GM19467 (cell line): ENCODE data around the gene GSTO2.

Experiments used
- ATAC-seq: cut with Tn5 transposase; IDR thresholded peaks from one replicate; pipeline ENCODE4 v1.9.1; 2021; ENCODE audit warnings: mild to moderate bottlenecking, moderate library complexity; ENCODE audit not compliant: unreplicated experiment

GSTO2 gene

DNA sequence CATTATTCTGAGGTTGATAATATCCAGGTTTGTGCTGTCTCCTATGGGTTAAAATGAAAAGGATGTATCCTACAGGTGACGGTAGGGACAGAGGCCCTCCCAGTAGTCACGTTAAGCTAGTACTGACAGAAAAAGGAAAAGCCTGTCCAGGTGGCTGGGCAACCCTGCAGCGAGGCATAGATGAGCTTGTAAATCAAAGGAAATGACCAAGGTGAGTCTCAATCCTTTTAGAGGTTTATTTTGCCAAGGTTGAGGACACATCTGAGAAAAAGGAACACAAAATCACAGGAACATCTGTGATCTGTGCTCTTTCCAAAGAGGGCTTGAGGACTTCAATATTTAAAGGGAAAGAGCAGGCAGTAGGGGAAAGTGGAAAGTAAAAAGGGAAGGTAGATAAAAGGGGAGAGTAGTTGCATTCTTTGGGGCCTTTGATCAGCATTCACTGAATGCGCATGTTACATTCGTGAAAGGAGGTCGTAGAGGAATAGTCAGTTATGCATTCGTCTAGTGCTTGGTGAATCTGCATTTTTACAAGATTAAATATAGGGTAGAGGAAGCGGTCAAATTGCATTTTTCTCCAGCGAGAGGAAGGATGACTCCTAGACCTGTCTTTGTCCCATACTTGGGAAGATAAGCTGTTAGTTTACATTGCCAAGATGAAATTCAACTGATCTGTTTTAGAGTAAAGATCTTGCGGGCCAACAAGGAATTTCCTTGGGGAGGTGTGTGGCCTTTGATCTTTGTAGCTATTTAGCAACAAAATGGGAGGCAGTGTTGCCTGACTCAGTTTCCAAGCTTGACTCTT, 15.2 kb upstream of the GSTO2 start:
- ATAC-seq: no peak

DNA sequence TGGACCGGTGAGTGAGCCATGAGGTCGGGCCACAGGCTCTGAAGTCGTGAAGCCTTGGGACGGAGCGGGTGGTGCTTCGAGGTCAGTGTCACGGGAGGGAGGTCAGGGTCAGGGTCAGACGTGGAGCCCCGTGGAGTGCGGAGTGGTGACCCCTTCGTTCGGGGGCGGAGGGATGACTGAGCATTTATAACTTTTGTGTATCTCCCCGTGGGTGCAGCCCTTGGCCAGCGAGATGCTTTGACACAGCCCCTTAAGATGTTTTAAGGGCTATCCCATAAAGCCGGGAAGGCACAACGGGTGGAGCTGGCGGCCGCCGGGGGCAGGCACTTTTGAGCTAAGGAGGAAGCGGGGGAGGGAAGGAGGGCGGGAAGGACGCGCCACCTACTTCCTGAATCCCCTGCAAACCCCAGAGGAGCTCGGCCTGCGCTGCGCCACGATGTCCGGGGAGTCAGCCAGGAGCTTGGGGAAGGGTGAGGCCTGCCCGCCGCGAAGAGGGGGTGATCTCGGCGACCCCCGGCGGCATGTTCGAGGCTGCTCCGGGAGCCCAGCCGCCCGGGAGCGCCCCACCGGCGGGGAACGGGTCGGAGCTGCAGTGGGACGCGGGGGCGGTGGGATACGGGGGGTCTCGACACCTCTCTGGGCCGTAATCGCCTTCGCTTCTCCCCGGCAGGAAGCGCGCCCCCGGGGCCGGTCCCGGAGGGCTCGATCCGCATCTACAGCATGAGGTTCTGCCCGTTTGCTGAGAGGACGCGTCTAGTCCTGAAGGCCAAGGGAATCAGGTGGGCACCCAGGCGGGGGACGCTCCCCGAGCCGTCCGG, 14.3 kb upstream of the GSTO2 start, which contains the start of gene GSTO1:
TSS of gene GSTO1 (plus strand) at position 400 of the 818 bp plus-strand sequence. CDS start at position 437, 37 bp downstream.
- ATAC-seq: peak; percentile 66

DNA sequence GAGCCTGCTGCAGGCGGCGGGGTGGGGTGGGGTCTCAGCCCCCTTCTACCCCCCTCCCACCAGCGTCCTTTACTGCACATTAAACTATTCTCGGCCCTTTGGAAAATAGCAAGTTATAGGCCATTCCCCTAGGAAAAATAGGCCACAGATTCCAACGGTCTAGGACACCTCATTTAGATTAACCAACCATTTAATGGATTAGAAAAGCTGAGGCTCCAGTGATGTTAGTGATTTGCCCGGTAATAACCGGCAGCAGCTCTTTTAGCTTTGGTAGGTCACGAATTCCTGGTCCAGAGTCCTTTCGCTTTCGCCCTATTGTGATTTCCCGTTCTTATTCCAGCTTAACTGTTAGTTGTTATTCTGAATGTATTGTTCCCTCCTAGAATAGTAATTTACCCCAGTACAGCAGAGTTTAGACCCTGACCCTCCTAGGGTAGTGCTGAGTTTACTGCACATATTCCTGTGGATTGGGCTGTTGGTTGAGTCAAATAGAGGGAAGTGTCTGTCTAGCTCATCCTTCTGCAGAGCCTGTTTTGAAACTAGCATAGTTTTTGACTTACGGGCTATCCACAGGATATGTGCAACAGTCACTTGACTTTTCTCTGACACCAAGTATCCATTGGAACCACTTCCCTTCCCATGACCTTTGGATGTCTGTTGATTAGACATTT, 13.5 kb upstream of the GSTO2 start:
- ATAC-seq: no peak

DNA sequence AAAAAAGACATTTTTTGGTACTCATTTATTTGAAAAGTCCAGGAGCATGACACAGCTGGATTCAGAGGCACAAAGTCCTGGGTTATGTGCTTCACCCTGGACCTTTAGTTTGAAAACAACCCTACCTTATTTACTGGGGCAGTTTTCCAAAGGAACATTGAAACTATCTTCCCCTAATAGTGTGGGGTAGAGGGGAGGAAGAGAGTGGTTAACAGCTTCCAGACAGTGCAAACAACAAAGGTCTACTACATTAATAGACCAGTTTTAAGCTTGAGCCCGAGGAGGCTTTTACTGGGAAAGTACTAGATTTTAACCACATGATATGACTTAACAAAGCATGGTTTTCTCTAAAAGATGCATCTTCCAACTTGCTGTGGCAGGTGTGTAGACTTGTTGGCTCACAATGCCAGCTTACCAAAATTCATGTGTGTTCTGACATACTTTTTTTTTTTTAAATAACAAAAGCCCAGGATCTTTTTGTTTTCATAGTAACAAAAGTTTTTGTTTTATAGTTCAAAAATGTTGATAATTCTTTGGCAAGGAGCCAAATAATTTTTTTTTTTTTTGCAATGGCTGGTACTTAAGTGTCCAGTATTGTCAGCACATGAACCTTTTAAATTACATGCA, 12.5 kb upstream of the GSTO2 start:
- ATAC-seq: no peak

DNA sequence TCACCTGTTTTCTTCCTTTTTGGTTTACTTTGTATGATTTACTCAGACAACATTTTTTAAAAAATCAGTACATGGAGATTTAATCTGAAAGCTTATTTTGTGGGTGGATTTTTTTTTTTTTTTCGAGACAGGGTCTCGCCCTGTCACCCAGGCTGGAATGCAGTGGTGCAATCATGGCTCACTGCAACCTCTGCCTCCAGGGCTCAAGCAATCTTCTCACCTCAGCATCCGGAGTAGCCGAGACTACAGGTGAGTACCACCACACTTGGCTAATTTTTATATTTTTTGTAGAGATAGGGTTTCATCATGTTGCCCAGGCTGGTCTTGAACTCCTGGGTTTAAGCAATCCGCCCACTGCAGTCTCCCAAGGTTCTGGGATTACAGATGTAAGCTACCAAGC, 11.7 kb upstream of the GSTO2 start:
- ATAC-seq: no peak

DNA sequence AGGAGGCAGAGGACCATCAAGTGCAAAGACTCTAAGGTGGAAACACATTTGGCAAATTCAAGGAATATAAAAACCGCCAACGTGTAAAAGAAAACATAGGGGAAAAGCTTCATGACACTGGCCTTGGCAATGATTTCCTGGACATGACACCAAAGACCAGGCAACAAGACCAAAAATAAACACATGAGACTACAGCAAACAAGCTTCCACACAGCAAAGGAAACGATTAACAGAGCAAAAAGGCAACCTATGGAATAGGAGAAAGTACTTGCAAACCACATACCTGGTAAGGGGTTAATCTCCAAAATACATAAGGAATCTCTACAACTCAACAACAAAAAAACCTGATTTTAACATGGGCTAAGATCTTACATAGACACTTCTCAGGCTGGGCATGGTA, 10.8 kb upstream of the GSTO2 start:
- ATAC-seq: no peak

DNA sequence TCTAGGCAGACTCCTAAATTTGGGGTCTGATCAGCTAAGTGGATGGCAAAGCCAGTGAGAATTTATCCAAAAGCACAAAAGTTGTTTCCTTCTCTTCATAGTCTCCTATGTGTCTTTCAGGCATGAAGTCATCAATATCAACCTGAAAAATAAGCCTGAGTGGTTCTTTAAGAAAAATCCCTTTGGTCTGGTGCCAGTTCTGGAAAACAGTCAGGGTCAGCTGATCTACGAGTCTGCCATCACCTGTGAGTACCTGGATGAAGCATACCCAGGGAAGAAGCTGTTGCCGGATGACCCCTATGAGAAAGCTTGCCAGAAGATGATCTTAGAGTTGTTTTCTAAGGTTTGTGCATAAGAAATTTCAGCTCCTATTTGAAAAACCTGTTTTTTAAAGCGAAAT, 9.5 kb upstream of the GSTO2 start:
- ATAC-seq: no peak

DNA sequence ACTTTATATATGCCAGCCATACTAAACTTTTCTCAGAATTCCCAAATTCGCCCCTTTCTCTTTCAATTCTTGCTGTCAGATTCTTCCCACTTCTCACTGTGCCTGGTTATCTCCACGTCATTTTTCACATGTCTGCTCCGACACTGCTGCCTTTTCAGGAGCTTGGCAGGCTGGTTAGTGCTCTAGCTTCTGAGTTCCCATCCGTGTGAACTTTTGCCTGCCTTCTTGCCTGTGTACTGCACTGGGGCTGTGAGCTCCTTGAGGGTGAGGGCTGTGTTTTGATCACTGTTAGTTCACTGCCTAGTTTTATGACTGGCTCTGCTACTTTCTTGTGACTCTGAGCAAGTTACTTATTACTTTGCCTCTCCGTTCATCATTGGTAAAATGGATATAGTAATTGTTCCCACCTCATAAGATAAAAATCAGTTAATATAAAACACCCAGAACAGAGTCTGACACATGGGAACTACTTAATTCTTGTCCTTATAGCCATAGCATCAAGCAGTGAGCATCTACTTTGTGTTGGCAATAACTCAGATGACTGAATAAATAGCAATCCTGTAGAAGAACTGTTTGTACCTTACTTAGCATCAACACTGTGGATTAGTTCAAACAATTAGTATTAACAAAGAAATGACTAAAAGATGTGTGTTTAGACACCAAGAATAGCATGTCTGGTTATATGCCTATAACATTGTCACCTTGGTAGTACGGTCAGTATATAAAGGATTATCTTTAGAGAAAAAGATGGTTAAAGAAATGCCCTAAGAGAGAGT, 8.8 kb upstream of the GSTO2 start:
- no peak for ATAC-seq

DNA sequence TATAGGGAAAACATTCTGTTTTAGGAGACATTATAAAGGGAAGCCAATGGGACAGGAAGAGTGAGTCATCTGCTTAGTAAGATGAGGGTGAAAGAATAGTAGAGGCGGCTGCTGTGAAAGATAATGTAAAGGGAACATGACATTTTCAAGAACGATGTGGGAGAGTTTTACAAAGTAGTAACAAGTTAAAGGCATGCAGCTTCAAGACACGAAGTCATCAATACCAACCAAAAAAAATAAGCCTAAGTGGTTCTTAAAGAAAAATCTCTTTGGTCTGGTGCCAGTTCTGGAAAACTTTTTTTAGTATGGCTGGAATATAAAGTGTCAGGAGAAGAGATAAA, 8.2 kb upstream of the GSTO2 start:
- ATAC-seq: no peak

DNA sequence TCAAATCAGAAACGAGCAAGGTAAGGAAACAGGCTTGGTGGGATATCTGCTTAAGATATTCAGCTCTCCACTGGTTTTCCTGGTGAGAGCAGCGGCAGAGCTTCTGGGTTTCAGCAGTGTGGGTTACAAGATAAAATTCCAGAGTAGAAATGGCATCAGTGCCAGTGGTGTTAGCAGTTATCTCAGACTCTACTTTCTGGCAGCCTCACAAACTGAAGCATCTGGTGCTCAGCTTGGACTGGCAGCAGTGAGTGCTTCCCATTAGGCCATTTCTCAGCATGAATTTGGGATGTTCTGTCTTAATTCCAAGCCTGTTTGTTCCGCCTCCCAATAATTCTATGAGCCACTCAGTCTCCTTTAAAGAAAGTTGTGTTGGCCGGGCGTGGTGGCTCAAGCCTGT, 6.9 kb upstream of the GSTO2 start:
- ATAC-seq: no peak

DNA sequence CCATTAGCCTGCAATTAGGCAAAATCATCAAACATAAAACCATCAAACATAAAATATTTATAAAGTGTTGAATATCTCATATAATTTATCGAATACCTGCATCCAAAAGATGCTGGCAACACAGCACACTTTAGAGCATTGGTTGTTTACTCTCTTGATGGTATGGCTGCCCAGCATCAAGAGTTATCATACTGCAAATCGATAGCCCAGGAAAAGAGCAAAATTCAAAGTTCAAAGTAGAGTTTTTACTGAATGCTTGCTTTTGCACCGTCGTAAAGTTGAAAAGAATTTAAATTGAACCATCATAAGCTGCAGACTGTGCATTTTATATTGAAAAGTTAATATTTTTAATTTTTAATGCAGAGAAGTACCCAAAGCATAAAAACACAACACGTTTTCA, 4.2 kb upstream of the GSTO2 start:
- ATAC-seq: no peak

DNA sequence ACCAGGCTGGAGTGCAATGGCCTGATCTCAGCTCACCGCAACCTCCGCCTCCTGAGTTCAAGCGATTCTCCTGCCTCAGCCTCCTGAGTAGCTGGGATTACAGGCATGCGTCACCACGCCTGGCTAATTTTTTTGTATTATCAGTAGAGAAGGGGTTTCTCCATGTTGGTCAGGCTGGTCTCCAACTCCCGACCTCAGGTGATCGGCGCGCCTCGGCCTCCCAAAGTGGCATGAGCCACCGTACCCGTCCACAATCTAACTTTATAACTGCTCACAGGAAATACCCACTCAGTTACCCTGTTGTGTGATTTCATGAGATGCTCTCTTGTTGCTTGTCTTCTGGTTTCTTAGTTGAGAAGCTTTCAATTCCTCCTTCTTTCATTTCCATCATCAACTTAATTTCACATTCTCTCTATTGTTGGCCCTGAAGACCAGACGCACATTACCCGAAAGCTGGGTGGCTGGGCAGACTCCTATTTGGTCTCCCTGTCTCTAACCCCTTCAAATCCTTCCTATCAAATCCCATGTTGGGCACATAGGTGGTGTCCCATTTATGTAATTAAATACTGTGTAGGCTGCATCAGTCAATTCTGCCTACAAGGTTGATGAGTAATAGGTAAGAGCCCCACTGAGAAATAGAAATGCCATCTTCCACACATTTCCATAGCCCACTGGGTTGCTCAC, 1.1 kb upstream of the GSTO2 start:
- no peak for ATAC-seq

DNA sequence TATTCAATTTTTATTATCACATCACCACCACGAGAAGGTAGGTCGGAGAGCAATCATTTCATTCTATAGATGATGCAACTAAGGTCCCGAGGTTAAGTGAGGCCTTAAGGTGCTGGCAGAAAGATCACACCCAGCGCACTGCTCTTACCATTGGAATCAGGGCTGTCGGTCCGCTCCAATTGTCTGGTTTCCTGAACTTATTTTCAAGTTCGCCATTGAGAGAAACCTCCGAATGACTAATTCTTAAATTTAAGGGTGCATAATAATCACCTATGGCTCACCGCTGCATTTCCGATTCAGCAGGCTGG, 625 bp upstream of the GSTO2 start:
- no peak for ATAC-seq

DNA sequence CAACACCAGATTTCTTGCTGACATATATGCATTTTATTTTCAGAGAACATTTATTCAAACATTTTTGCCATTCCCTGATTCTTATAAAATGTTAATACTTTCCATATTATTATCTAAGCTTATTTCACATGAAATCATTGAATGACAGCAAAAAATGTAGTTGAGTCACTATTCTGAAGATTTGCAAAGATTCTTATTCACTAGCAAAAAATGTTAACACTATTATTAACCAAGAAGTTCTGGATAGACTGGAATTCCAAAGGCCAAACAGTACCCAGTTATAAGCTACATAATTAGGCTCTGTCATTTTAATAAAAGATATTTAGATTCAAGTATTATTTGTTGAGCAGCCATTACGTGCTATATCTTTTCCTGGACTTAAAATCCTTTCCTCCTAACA, 4.3 kb downstream of the GSTO2 start:
- ATAC-seq: no peak

DNA sequence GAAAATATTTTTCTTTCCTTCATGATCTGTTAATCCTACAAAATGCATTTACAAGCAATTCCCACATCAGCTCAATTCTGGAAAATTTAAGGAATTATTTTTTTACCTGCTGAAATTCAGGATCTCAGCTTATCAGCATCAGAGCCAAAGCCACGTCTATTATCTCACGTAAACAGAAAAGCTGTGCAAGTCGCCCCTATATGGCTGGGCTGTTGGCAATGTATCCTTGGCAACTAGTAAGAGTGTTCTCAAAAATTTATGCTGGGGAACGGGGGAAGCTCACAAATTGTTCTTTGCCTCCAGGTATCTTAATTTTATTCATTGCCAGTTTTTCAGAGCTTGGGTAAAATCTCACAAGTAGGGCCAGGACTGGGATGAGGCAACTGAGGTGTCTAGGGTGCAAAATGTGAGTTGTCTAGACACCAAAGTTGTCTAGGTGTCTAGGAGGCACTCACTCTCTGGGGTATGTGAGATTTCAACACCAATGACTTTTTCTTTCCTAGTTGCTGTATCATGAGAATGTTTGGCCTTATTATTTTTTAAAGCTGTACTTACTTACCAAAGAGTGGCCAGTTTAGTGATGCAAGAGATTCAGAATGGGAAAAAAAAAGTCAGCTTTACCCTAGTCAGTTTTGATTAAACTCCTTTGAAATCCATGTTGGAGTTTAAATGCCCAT, 5.1 kb downstream of the GSTO2 start:
- ATAC-seq: no peak

DNA sequence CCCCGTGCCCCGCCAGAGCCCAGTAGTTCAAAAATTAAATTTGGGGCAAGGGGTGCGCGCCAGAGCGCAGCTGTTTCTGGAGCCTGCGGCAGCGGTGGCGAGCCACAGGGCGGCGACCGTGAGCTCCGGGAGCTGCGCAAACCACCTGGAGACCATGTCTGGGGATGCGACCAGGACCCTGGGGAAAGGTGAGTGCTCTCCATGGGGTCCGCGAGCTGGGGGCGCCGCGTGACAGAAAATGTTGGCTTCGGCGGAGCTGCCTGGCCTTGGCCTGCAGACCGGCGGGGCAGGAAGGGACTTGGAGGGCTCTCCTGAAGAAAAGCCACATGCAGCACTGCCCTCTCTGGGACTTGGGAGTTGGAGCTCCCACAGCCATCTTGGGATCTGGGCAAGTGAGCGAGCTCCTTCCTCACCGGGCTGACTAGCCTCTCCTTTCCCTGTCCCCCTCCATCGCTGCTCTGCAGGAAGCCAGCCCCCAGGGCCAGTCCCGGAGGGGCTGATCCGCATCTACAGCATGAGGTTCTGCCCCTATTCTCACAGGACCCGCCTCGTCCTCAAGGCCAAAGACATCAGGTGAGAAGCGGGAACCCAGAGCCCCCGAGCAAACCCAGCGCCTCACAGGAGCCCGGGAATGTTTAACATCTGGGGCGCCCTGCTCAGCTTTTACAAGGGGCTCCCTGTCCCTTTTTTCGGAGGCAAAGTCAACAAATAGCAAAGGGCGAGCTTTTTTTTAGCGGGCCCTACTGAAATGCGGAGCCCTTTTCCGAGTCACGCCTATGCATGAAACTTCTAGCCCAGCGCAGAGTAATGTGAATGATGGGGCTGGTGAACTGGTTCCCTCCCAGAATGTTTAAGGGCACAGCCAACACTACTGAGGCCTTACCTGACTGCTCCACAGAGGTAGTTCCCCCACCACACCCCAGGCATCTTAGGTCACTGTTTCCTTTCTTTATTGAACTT, 6.1 kb downstream of the GSTO2 start:
- no peak for ATAC-seq

DNA sequence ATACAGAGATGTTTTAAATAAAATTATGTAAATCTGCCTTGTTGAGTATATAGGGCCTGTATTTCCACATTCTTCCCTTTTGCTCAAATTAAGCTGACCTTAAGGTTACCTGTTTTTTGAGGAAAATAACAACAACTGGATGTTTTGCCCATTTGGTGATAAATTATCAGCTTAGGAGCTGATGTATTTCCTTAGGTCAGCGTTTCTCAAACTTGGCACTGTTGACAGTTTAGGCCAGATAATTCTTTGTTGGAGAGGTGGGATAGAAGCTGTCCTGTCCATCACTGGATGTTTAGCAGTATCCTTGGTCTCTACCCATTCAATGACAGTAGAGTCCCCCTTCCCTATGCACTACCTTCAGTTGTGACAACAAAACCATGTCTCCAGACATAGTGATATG, 7.2 kb downstream of the GSTO2 start:
- no peak for ATAC-seq

DNA sequence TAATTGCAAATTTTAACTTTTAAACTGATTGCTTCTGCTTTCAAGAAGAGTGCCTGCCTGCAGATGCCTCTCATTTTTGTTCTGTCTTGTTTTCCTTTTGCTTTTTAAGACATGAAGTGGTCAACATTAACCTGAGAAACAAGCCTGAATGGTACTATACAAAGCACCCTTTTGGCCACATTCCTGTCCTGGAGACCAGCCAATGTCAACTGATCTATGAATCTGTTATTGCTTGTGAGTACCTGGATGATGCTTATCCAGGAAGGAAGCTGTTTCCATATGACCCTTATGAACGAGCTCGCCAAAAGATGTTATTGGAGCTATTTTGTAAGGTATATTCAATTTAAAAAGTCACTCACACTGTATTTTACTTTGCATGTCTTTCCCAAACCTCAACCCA, 8.8 kb downstream of the GSTO2 start:
- ATAC-seq: no peak
